ENCODE results near the gene MRPL51.

Gene MRPL51

GRCh38 chr12:6463216-6463615 lies 29.8 kb downstream of the MRPL51 start:
- no peak for TF ChIP-seq CTCF (IDR thresholded peaks at IDR 0.05; ENCODE audit: low read depth, low read length)
- no peak for TF ChIP-seq EZH2phosphoT487 (IDR thresholded peaks at IDR 0.05; ENCODE audit: low read depth)
- Histone ChIP-seq H3K4me2 (ENCODE audit: low read length) (no peak overlapping the region), H3K27me3 (ENCODE audit: low read depth, low read length) (no peaks in the 10 kb centered on the region), H4K20me1 (ENCODE audit: insufficient read depth, low read length) (peaks cover 6% of the 10 kb centered on the region; the same call in 1 of the 2 replicates), H3K4me3 (ENCODE audit: low read length) (no peak overlapping the region), H3K9ac (ENCODE audit: low read length) (no peak overlapping the region), H3K79me2 (ENCODE audit: low read length) (no peaks in the 10 kb centered on the region), H3K4me1 (ENCODE audit: low read length) (peaks cover 29% of the 10 kb centered on the region), H2AFZ (ENCODE audit: low read depth, low read length) (no peak overlapping the region), H3K9me3 (ENCODE audit: insufficient read depth, low read length) (no peaks in the 10 kb centered on the region), H3K36me3 (replicated peaks; ENCODE audit: low read depth, low read length) (peaks cover 60% of the 10 kb centered on the region), H3K27ac (ENCODE audit: low read length) (no peak overlapping the region)

GRCh38 chr12:6462234-6462995 lies 30.6 kb downstream of the MRPL51 start:
- H3K4me3 ChIP-seq (ENCODE audit: low read length) = peak overlapping the region; percentile 33; the same call in 1 of the 2 replicates
- H3K4me1 ChIP-seq (ENCODE audit: low read length) = peaks cover 29% of the 10 kb centered on the region
- H4K20me1 ChIP-seq (ENCODE audit: insufficient read depth, low read length) = peaks cover 6% of the 10 kb centered on the region; the same call in 1 of the 2 replicates
- no peak overlapping the region for H2AFZ ChIP-seq (ENCODE audit: low read depth, low read length)
- TF ChIP-seq CTCF (IDR thresholded peaks at IDR 0.05; ENCODE audit: low read depth, low read length) (no peak), EZH2phosphoT487 (IDR thresholded peaks at IDR 0.05; ENCODE audit: low read depth) (no peak)
- peaks cover 64% of the 10 kb centered on the region for H3K36me3 ChIP-seq (replicated peaks; ENCODE audit: low read depth, low read length)
- peak overlapping the region; percentile 82 for H3K27ac ChIP-seq (ENCODE audit: low read length)
- no peaks in the 10 kb centered on the region for H3K79me2 ChIP-seq (ENCODE audit: low read length)
- peak overlapping the region; percentile 65 for H3K4me2 ChIP-seq (ENCODE audit: low read length)
- H3K9me3 ChIP-seq (ENCODE audit: insufficient read depth, low read length) = no peaks in the 10 kb centered on the region
- no peaks in the 10 kb centered on the region for H3K27me3 ChIP-seq (ENCODE audit: low read depth, low read length)
- H3K9ac ChIP-seq (ENCODE audit: low read length) = peak overlapping the region; percentile 47; the same call in 1 of the 2 replicates

- Histone ChIP-seq H3K4me1 (ENCODE audit: low read length) (peaks cover 29% of the 10 kb centered on the region), H3K27ac (ENCODE audit: low read length) (peak overlapping the region; percentile 82), H3K27me3 (ENCODE audit: low read depth, low read length) (no peaks in the 10 kb centered on the region), H3K4me2 (ENCODE audit: low read length) (peak overlapping the region; percentile 65), H3K36me3 (replicated peaks; ENCODE audit: low read depth, low read length) (peaks cover 70% of the 10 kb centered on the region), H3K79me2 (ENCODE audit: low read length) (no peaks in the 10 kb centered on the region), H2AFZ (ENCODE audit: low read depth, low read length) (no peak overlapping the region), H3K9ac (ENCODE audit: low read length) (peak overlapping the region; percentile 47), H4K20me1 (ENCODE audit: insufficient read depth, low read length) (peaks cover 6% of the 10 kb centered on the region; the same call in 1 of the 2 replicates), H3K9me3 (ENCODE audit: insufficient read depth, low read length) (no peaks in the 10 kb centered on the region), H3K4me3 (ENCODE audit: low read length) (peak overlapping the region; percentile 33)
- TF ChIP-seq EZH2phosphoT487 (IDR thresholded peaks at IDR 0.05; ENCODE audit: low read depth) (no peak), CTCF (IDR thresholded peaks at IDR 0.05; ENCODE audit: low read depth, low read length) (no peak)
These were observed 31.4 kb downstream of the MRPL51 start for GRCh38 chr12:6461401-6462233.
